Activated CD8-positive, alpha-beta memory T cell treated with anti-CD3 and anti-CD28 coated beads, Interleukin-2, amount 10 ng/mL, durations not matched to agents 7 days and 5 days (primary cell): Measurements from ENCODE around the gene HERC4. TPM values are rescaled to one million over a fixed set of nuclear protein-coding genes. Genes with fewer than 3 reads are reported as not detected.

Experiments used
- total RNA-seq, 2 experiments: library from RNA; stranded (reverse); gene quantifications; one replicate each; pipeline ENCODE4 v1.2.3, GENCODE V29; 2021

Gene HERC4
- total RNA-seq, 2 experiments from 2014 or later, result 56.5 to 59.1 TPM

Other genes starting within 250 kb of the HERC4 start
- 10 to 100 TPM in 1 of 2 experiments, 1 to 10 TPM in 1; 8.8 to 40.8 TPM for gene DNAJC12, start 237.1 kb downstream of the HERC4 start, total RNA-seq
- 10 to 100 TPM; 20.7 to 23.4 TPM for gene SIRT1, start 190.6 kb downstream of the HERC4 start, total RNA-seq
- gene MYPN, start 34.2 kb upstream of the HERC4 start, total RNA-seq, result not detected
- not detected for gene ATOH7, start 156.8 kb upstream of the HERC4 start, total RNA-seq